Upper lobe of left lung (tissue), 6 donors: ENCODE results near the gene SENP7. TPM values are rescaled to one million over a fixed set of nuclear protein-coding genes. Genes with fewer than 3 reads are reported as not detected.

Experiments used
- ATAC-seq, 2 donors: fragments of 200-7000 bp; cut with Tn5 transposase; one replicate each; pipeline ENCODE4 v1.9.1; 2022; ENCODE audit warnings: mild to moderate bottlenecking in 2 of 2, moderate library complexity in 2 of 2; ENCODE audit not compliant: low FRiP score in 2 of 2
- DNase-seq, 2 donors: peaks; one replicate each; pipeline ENCODE4 v3.0.0-alpha.2; 2019 to 2020
- H3K27ac ChIP-seq, 4 donors: fragments of 200-600 bp; sonication (generic); one replicate each; pipeline ENCODE4 v1.5.1; 2016 to 2019
- H3K27me3 ChIP-seq, 4 donors: fragments of 200-600 bp; sonication (generic); one replicate each; pipeline ENCODE4 v1.5.1; 2017 to 2019
- H3K36me3 ChIP-seq, 4 donors: fragments of 200-600 bp; sonication (generic); one replicate each; pipeline ENCODE4 v1.5.1; 2016 to 2019
- H3K4me1 ChIP-seq, 4 donors: fragments of 200-600 bp; sonication (generic); one replicate each; pipeline ENCODE4 v1.5.1; 2018 to 2019
- H3K4me3 ChIP-seq, 4 donors: fragments of 200-600 bp; sonication (generic); one replicate each; pipeline ENCODE4 v1.5.1; 2017 to 2019; ENCODE audit warnings: mild to moderate bottlenecking in 2 of 4, moderate library complexity in 1 of 4
- H3K9me3 ChIP-seq, 4 donors: fragments of 200-600 bp; sonication (generic); one replicate each; pipeline ENCODE4 v1.5.1; 2018 to 2019
- EP300 ChIP-seq, 4 donors: sonication (generic); formaldehyde crosslinking; IDR thresholded peaks; one replicate each; pipeline ENCODE4 v1.5.1; 2017; ENCODE audit warnings: antibody characterized with exemption in 4 of 4, control low read depth in 2 of 4
- POLR2A ChIP-seq, 4 donors: fragments of 450-650 bp; IDR thresholded peaks; one replicate each; pipeline ENCODE4 v1.5.1; 2016 to 2017; ENCODE audit warnings: antibody characterized with exemption in 4 of 4, mild to moderate bottlenecking in 2 of 4
- POLR2AphosphoS5 ChIP-seq, 2 donors: sonication (generic); formaldehyde crosslinking; IDR thresholded peaks; one replicate each; pipeline ENCODE4 v1.5.1; 2017; ENCODE audit warnings: antibody characterized with exemption in 2 of 2
- small RNA-seq, 4 donors: library from RNA; depleted of rRNA; stranded (forward); fragments of <200 nt; gene quantifications; one replicate each; pipeline ENCODE3, GENCODE V24; 2016
- total RNA-seq, 6 donors: library from RNA; depleted of rRNA in 4 of 6; stranded (reverse); fragments of >200 nt in 4 of 6; gene quantifications; one replicate each; pipeline versions ENCODE4 v1.1.0 to v1.2.1, GENCODE V29; 2016 to 2021
- TF ChIP-seq, protein P1 (sequence below), 6 experiments: fragments of 450-650 bp in 4 of 6; fragments of 200-600 bp in 2 of 6; sonication (generic) in 2 of 6; IDR thresholded peaks; one replicate each; pipeline ENCODE4 v1.5.1; 2016 to 2019; ENCODE audit warnings: antibody characterized with exemption in 6 of 6
- donor health status: DM: no; HTN: no; CAD: no; lungs with moderate emphysema.
- donor health status: DM: no; HTN: yes; CAD: no; lungs with severe emphysema.

Gene SENP7
- total RNA-seq, 6 donors from 2014 or later = 6.0 to 34.6 (median 14.3) TPM

DNA sequence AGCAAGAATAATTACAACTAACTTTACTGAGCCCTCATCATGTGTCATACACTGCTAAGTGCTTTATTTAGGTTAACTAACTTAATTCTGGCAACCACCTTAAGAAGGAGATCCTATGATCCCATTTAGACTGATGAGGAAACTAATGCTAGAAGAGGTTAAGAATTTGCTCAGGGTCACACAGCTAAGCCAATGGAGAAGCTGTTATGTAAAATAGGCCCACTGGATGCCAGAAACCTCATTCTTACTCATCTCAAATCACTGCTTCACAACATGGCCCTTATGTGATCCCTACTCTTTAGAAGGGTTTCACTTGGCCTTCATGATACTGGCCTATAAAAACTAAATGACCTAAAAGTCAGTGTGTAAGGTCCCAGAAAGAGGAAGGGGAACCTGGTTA lies 233.8 kb downstream of the SENP7 start:
- no peaks in the 10 kb centered on the region for H3K4me1 ChIP-seq
- no peak overlapping the region for H3K4me3 ChIP-seq
- H3K27me3 ChIP-seq = no peaks in the 10 kb centered on the region
- no peak overlapping the region for H3K27ac ChIP-seq
- H3K36me3 ChIP-seq = no peaks in the 10 kb centered on the region
- H3K9me3 ChIP-seq = no peaks in the 10 kb centered on the region
- ATAC-seq (no peak), DNase-seq (no peak)
- TF ChIP-seq POLR2AphosphoS5 (IDR thresholded peaks at IDR 0.05) = no peak
- no peak for TF ChIP-seq EP300 (IDR thresholded peaks at IDR 0.05)
- TF ChIP-seq POLR2A (IDR thresholded peaks at IDR 0.05) = no peak
- TF ChIP-seq, protein P1, sequence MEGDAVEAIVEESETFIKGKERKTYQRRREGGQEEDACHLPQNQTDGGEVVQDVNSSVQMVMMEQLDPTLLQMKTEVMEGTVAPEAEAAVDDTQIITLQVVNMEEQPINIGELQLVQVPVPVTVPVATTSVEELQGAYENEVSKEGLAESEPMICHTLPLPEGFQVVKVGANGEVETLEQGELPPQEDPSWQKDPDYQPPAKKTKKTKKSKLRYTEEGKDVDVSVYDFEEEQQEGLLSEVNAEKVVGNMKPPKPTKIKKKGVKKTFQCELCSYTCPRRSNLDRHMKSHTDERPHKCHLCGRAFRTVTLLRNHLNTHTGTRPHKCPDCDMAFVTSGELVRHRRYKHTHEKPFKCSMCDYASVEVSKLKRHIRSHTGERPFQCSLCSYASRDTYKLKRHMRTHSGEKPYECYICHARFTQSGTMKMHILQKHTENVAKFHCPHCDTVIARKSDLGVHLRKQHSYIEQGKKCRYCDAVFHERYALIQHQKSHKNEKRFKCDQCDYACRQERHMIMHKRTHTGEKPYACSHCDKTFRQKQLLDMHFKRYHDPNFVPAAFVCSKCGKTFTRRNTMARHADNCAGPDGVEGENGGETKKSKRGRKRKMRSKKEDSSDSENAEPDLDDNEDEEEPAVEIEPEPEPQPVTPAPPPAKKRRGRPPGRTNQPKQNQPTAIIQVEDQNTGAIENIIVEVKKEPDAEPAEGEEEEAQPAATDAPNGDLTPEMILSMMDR (IDR thresholded peaks at IDR 0.05) = no peak

DNA sequence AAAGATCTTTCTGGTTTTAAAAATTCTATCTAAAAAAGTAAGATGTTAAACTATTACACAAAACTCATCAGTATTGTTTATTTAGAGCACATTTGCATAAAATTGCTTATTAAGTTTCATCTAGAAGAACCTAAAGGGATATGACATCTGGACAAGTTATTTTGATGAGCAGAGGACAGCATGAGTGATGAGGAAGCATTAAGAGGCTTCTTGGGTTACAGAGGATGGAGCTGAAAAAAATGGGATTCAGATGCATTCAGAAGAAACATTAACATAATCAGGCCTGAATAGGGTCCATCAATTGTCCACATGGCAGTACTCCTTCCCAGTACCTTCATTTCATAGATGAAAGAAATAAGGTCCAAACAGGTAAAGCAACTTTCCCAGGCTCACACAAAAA lies 234.3 kb downstream of the SENP7 start:
- no peak for TF ChIP-seq POLR2A (IDR thresholded peaks at IDR 0.05)
- no peak for TF ChIP-seq EP300 (IDR thresholded peaks at IDR 0.05)
- TF ChIP-seq, protein P1 (IDR thresholded peaks at IDR 0.05) = no peak
- TF ChIP-seq POLR2AphosphoS5 (IDR thresholded peaks at IDR 0.05) = no peak

More for the DNA sequence above, 234.3 kb downstream of the SENP7 start:
- Histone ChIP-seq H3K4me1 (no peaks in the 10 kb centered on the region), H3K27me3 (no peaks in the 10 kb centered on the region), H3K36me3 (no peaks in the 10 kb centered on the region), H3K27ac (no peak overlapping the region), H3K4me3 (no peak overlapping the region), H3K9me3 (no peaks in the 10 kb centered on the region)
- DNase-seq (no peak), ATAC-seq (no peak)

Small RNAs within 50 kb of the gene (small RNA-seq; reads per million reads assigned to genes)
- gene RF00019 = 0 reads per million in 4 donors

Other genes with a start within 250 kb of the SENP7 start
- gene IMPG2, start 192.6 kb downstream of the SENP7 start, total RNA-seq = 1 to 10 TPM in 1 of 6 donors, under 1 TPM in 4, not detected in 1; 0.11 to 1.0 (median 0.20) TPM
- 10 to 100 TPM in 5 of 6 donors, 1 to 10 TPM in 1; 6.4 to 17.5 (median 16.0) TPM for gene TRMT10C, start 48.7 kb upstream of the SENP7 start, total RNA-seq
- gene PCNP, start 61.0 kb upstream of the SENP7 start, total RNA-seq = 100 to 1,000 TPM in 3 of 6 donors, 10 to 100 TPM in 3; 52.2 to 160 (median 96.0) TPM
- gene ZBTB11, start 163.9 kb upstream of the SENP7 start, total RNA-seq = 10 to 100 TPM; 16.3 to 41.4 (median 19.8) TPM
- 1,000 to 10,000 TPM in 1 of 6 donors, 100 to 1,000 TPM in 5; 695 to 1,240 (median 904) TPM for gene RPL24, start 173.5 kb upstream of the SENP7 start, total RNA-seq
- gene CEP97, start 211.4 kb upstream of the SENP7 start, total RNA-seq = 10 to 100 TPM in 1 of 6 donors, 1 to 10 TPM in 5; 4.7 to 14.9 (median 7.7) TPM